Measurements from ENCODE around the gene SCAF8.
A peak's percentile ranks its signal among the peaks of the same experiment; 100 is the strongest.
"Not testable (repeated sequence)": the region's sequence is repeated elsewhere in the genome, so short reads cannot be mapped to it uniquely, and the experiment has no call there.

The SCAF8 gene

GRCh38 chr6:154733183-154733625 is at the start of gene SCAF8:
TSS of gene SCAF8 (plus strand) at chr6:154733416. CDS start at chr6:154733901, 485 bp downstream.
- Mint-ChIP-seq H3K4me1 (peaks cover 21% of the 10 kb centered on the region), H3K36me3 (peaks cover 3% of the 10 kb centered on the region), H3K27me3 (no peaks in the 10 kb centered on the region), H3K4me3 (peak within 1 kb of the TSS; percentile 91), H3K27ac (peak within 1 kb of the TSS; percentile 96), H3K9me3 (no peaks in the 10 kb centered on the region)
- DNase-seq (ENCODE audit: low spot score in 2 of 2) (peak; percentile 92 to 96), ATAC-seq (ENCODE audit: low read depth) (peak; percentile 74)

GRCh38 chr6:154683756-154684523 is 49.3 kb upstream of the SCAF8 start:
- H3K9me3 Mint-ChIP-seq = no peaks in the 10 kb centered on the region
- peak; percentile 91 for ATAC-seq (ENCODE audit: low read depth)
- H3K27me3 Mint-ChIP-seq = no peaks in the 10 kb centered on the region
- peaks cover 30% of the 10 kb centered on the region for H3K4me1 Mint-ChIP-seq
- H3K27ac Mint-ChIP-seq = peak overlapping the region; percentile 87
- peak overlapping the region; percentile 18 for H3K4me3 Mint-ChIP-seq
- no peaks in the 10 kb centered on the region for H3K36me3 Mint-ChIP-seq
- DNase-seq (ENCODE audit: low spot score in 2 of 2) = peak in 1 of 2 donors; percentile 45

GRCh38 chr6:154686162-154686561 is 47.1 kb upstream of the SCAF8 start:
- H3K27ac Mint-ChIP-seq = no peak overlapping the region
- H3K9me3 Mint-ChIP-seq = no peaks in the 10 kb centered on the region
- no peak for DNase-seq (ENCODE audit: low spot score in 2 of 2)
- H3K27me3 Mint-ChIP-seq = no peaks in the 10 kb centered on the region
- no peaks in the 10 kb centered on the region for H3K36me3 Mint-ChIP-seq
- no peak for ATAC-seq (ENCODE audit: low read depth)
- no peak overlapping the region for H3K4me3 Mint-ChIP-seq
- H3K4me1 Mint-ChIP-seq = peaks cover 35% of the 10 kb centered on the region

- Mint-ChIP-seq H3K4me1 (peaks cover 14% of the 10 kb centered on the region), H3K27me3 (no peaks in the 10 kb centered on the region), H3K4me3 (no peak overlapping the region), H3K9me3 (no peaks in the 10 kb centered on the region), H3K27ac (no peak overlapping the region), H3K36me3 (no peaks in the 10 kb centered on the region)
- DNase-seq (ENCODE audit: low spot score in 2 of 2) (no peak), ATAC-seq (ENCODE audit: low read depth) (no peak)
Observed at GRCh38 chr6:154689493-154690255, 43.5 kb upstream of the SCAF8 start.

GRCh38 chr6:154690857-154691256 is 42.4 kb upstream of the SCAF8 start:
- H3K9me3 Mint-ChIP-seq = no peaks in the 10 kb centered on the region
- H3K27me3 Mint-ChIP-seq = no peaks in the 10 kb centered on the region
- ATAC-seq (ENCODE audit: low read depth) (no peak), DNase-seq (ENCODE audit: low spot score in 2 of 2) (no peak)
- no peak overlapping the region for H3K4me3 Mint-ChIP-seq
- no peak overlapping the region for H3K27ac Mint-ChIP-seq
- peaks cover 9% of the 10 kb centered on the region for H3K4me1 Mint-ChIP-seq
- no peaks in the 10 kb centered on the region for H3K36me3 Mint-ChIP-seq

- no peaks in the 10 kb centered on the region for H3K27me3 Mint-ChIP-seq
- ATAC-seq (ENCODE audit: low read depth) (no peak), DNase-seq (ENCODE audit: low spot score in 2 of 2) (no peak)
- no peaks in the 10 kb centered on the region for H3K36me3 Mint-ChIP-seq
- no peak overlapping the region for H3K27ac Mint-ChIP-seq
- H3K4me1 Mint-ChIP-seq = no peaks in the 10 kb centered on the region
- no peak overlapping the region for H3K4me3 Mint-ChIP-seq
- H3K9me3 Mint-ChIP-seq = no peaks in the 10 kb centered on the region
Observed at GRCh38 chr6:154696661-154697060, 36.6 kb upstream of the SCAF8 start.

GRCh38 chr6:154703124-154703523 is 30.1 kb upstream of the SCAF8 start:
- H3K36me3 Mint-ChIP-seq = no peaks in the 10 kb centered on the region
- no peak for DNase-seq (ENCODE audit: low spot score in 2 of 2)

GRCh38 chr6:154705471-154706113 is 27.6 kb upstream of the SCAF8 start:
- ATAC-seq (ENCODE audit: low read depth) (no peak), DNase-seq (ENCODE audit: low spot score in 2 of 2) (no peak)
- H3K27ac Mint-ChIP-seq = no peak overlapping the region

More at GRCh38 chr6:154703124-154703523, 30.1 kb upstream of the SCAF8 start:
- Mint-ChIP-seq H3K27ac (no peak overlapping the region), H3K4me3 (no peak overlapping the region), H3K9me3 (no peaks in the 10 kb centered on the region), H3K27me3 (peaks cover 5% of the 10 kb centered on the region), H3K4me1 (no peaks in the 10 kb centered on the region)
- ATAC-seq (ENCODE audit: low read depth) = no peak

GRCh38 chr6:154706389-154706788 is 26.8 kb upstream of the SCAF8 start:
- no peaks in the 10 kb centered on the region for H3K4me1 Mint-ChIP-seq
- H3K27ac Mint-ChIP-seq = no peak overlapping the region
- DNase-seq (ENCODE audit: low spot score in 2 of 2) (no peak), ATAC-seq (ENCODE audit: low read depth) (no peak)
- peaks cover 5% of the 10 kb centered on the region for H3K27me3 Mint-ChIP-seq
- H3K36me3 Mint-ChIP-seq = no peaks in the 10 kb centered on the region
- H3K4me3 Mint-ChIP-seq = no peak overlapping the region
- no peaks in the 10 kb centered on the region for H3K9me3 Mint-ChIP-seq

More at GRCh38 chr6:154705471-154706113, 27.6 kb upstream of the SCAF8 start:
- Mint-ChIP-seq H3K4me1 (no peaks in the 10 kb centered on the region), H3K4me3 (no peak overlapping the region), H3K27me3 (peaks cover 5% of the 10 kb centered on the region), H3K36me3 (no peaks in the 10 kb centered on the region), H3K9me3 (no peaks in the 10 kb centered on the region)

- ATAC-seq (ENCODE audit: low read depth) = no peak
- H3K36me3 Mint-ChIP-seq = no peaks in the 10 kb centered on the region
- H3K27ac Mint-ChIP-seq = no peak overlapping the region
- peaks cover 5% of the 10 kb centered on the region for H3K4me1 Mint-ChIP-seq
- DNase-seq (ENCODE audit: low spot score in 2 of 2) = no peak
- H3K27me3 Mint-ChIP-seq = no peaks in the 10 kb centered on the region
- no peak overlapping the region for H3K4me3 Mint-ChIP-seq
- no peaks in the 10 kb centered on the region for H3K9me3 Mint-ChIP-seq
Observed at GRCh38 chr6:154709621-154710020, 23.6 kb upstream of the SCAF8 start.

- no peak overlapping the region for H3K4me3 Mint-ChIP-seq
- no peak for ATAC-seq (ENCODE audit: low read depth)
- H3K27me3 Mint-ChIP-seq = no peaks in the 10 kb centered on the region
- no peaks in the 10 kb centered on the region for H3K36me3 Mint-ChIP-seq
- H3K27ac Mint-ChIP-seq = no peak overlapping the region
- DNase-seq (ENCODE audit: low spot score in 2 of 2) = no peak
- peaks cover 5% of the 10 kb centered on the region for H3K4me1 Mint-ChIP-seq
- no peaks in the 10 kb centered on the region for H3K9me3 Mint-ChIP-seq
Observed at GRCh38 chr6:154710689-154711088, 22.5 kb upstream of the SCAF8 start.

GRCh38 chr6:154715446-154715845 is 17.8 kb upstream of the SCAF8 start:
- Mint-ChIP-seq H3K4me3 (no peak overlapping the region), H3K27ac (no peak overlapping the region), H3K9me3 (peaks cover 3% of the 10 kb centered on the region), H3K27me3 (no peaks in the 10 kb centered on the region), H3K4me1 (peaks cover 5% of the 10 kb centered on the region), H3K36me3 (peaks cover 7% of the 10 kb centered on the region)
- DNase-seq (ENCODE audit: low spot score in 2 of 2) (no peak), ATAC-seq (ENCODE audit: low read depth) (peak; percentile 54)

- not testable (repeated sequence) for DNase-seq (ENCODE audit: low spot score in 2 of 2); H3K9me3 Mint-ChIP-seq; H3K4me1 Mint-ChIP-seq; H3K36me3 Mint-ChIP-seq; H3K27me3 Mint-ChIP-seq; H3K27ac Mint-ChIP-seq; H3K4me3 Mint-ChIP-seq; ATAC-seq (ENCODE audit: low read depth)
Observed at GRCh38 chr6:154716350-154716749, 16.9 kb upstream of the SCAF8 start.

GRCh38 chr6:154719433-154719832 is 13.8 kb upstream of the SCAF8 start:
- Mint-ChIP-seq H3K27me3 (peaks cover 5% of the 10 kb centered on the region), H3K9me3 (peaks cover 3% of the 10 kb centered on the region), H3K4me3 (no peak overlapping the region), H3K4me1 (no peaks in the 10 kb centered on the region), H3K27ac (no peak overlapping the region), H3K36me3 (peaks cover 11% of the 10 kb centered on the region)
- ATAC-seq (ENCODE audit: low read depth) (no peak), DNase-seq (ENCODE audit: low spot score in 2 of 2) (no peak)
